Measurements from ENCODE around the gene GPR27. TPM values are rescaled to one million over a fixed set of nuclear protein-coding genes. Genes with fewer than 3 reads are reported as not detected.
A peak's percentile ranks its signal among the peaks of the same experiment; 100 is the strongest.

Gene GPR27
- total and polyA plus RNA-seq, 4 donors = 0.59 to 7.7 (median 3.2) TPM

- WGBS, 2 donors = 3 to 7% methylated on average over 24 to 80 of the region's 80 CpGs
- DNase-seq = peak; percentile 20 to 62 (median 36)
- peak within 1 kb of the TSS in 1 of 2 donors; percentile 76 for H3K9ac ChIP-seq (ENCODE audit: insufficient read depth in 1 of 2, low read length in 2 of 2)
- peak within 1 kb of the TSS; percentile 71 for H3K4me3 ChIP-seq
- H3K27ac ChIP-seq (ENCODE audit: low read depth in 1 of 2, low read length in 1 of 2) = peak within 1 kb of the TSS; percentile 91 to 93
- no peak for TF ChIP-seq CTCF (IDR thresholded peaks at IDR 0.05; ENCODE audit: control extremely low read depth, extremely low read depth)
- ATAC-seq (ENCODE audit: insufficient read depth, low FRiP score) = peak; percentile 54
- no peaks in the 10 kb centered on the region for H3K9me3 ChIP-seq (ENCODE audit: control insufficient read depth in 4 of 4, insufficient read depth in 3 of 4, low read length in 3 of 4)
- peaks cover 0 to 16% (median 5%) of the 10 kb centered on the region in 5 donors for H3K4me1 ChIP-seq (ENCODE audit: control insufficient read depth in 5 of 5, insufficient read depth in 5 of 5, low read length in 5 of 5)
- no peaks in the 10 kb centered on the region for H3K36me3 ChIP-seq (ENCODE audit: control insufficient read depth in 4 of 4, insufficient read depth in 4 of 4, low read length in 4 of 4)
- no peaks in the 10 kb centered on the region for H3K27me3 ChIP-seq (ENCODE audit: control insufficient read depth in 3 of 3, insufficient read depth in 3 of 3, low read length in 2 of 3)
Measured at GRCh38 chr3:71725271-71725991, 28.2 kb upstream of the GPR27 start, which contains the start of gene EIF4E3. Gene EIF4E3 (minus strand): TSS chr3:71725402. CDS start chr3:71725367, 35 bp downstream.

- Histone ChIP-seq H3K4me3 (no peak overlapping the region), H3K4me1 (ENCODE audit: control insufficient read depth in 5 of 5, insufficient read depth in 5 of 5, low read length in 5 of 5) (peaks cover 0 to 16% (median 5%) of the 10 kb centered on the region in 5 donors), H3K36me3 (ENCODE audit: control insufficient read depth in 4 of 4, insufficient read depth in 4 of 4, low read length in 4 of 4) (no peaks in the 10 kb centered on the region), H3K9me3 (ENCODE audit: control insufficient read depth in 4 of 4, insufficient read depth in 3 of 4, low read length in 3 of 4) (no peaks in the 10 kb centered on the region), H3K27me3 (ENCODE audit: control insufficient read depth in 3 of 3, insufficient read depth in 3 of 3, low read length in 2 of 3) (no peaks in the 10 kb centered on the region), H3K27ac (ENCODE audit: low read depth in 1 of 2, low read length in 1 of 2) (peak overlapping the region in 1 of 2 donors; percentile 44), H3K9ac (ENCODE audit: insufficient read depth in 1 of 2, low read length in 2 of 2) (no peak overlapping the region)
- ATAC-seq (ENCODE audit: insufficient read depth, low FRiP score) = no peak
- DNase-seq = no peak
- WGBS, 2 donors = 73% methylated on average over 8 of the region's 8 CpGs
- TF ChIP-seq CTCF (IDR thresholded peaks at IDR 0.05; ENCODE audit: control extremely low read depth, extremely low read depth) = no peak
Measured at GRCh38 chr3:71726146-71726545, 27.5 kb upstream of the GPR27 start.

GRCh38 chr3:71728632-71729342 lies 24.9 kb upstream of the GPR27 start:
- Histone ChIP-seq H3K4me1 (ENCODE audit: control insufficient read depth in 5 of 5, insufficient read depth in 5 of 5, low read length in 5 of 5) (peaks cover 0 to 13% (median 3%) of the 10 kb centered on the region in 5 donors), H3K36me3 (ENCODE audit: control insufficient read depth in 4 of 4, insufficient read depth in 4 of 4, low read length in 4 of 4) (no peaks in the 10 kb centered on the region), H3K27me3 (ENCODE audit: control insufficient read depth in 3 of 3, insufficient read depth in 3 of 3, low read length in 2 of 3) (no peaks in the 10 kb centered on the region), H3K9me3 (ENCODE audit: control insufficient read depth in 4 of 4, insufficient read depth in 3 of 4, low read length in 3 of 4) (no peaks in the 10 kb centered on the region), H3K27ac (ENCODE audit: low read depth in 1 of 2, low read length in 1 of 2) (peak overlapping the region in 1 of 2 donors; percentile 24), H3K9ac (ENCODE audit: insufficient read depth in 1 of 2, low read length in 2 of 2) (no peak overlapping the region), H3K4me3 (no peak overlapping the region)
- ATAC-seq (ENCODE audit: insufficient read depth, low FRiP score) (no peak), DNase-seq (peak; percentile 19 to 39 (median 22))
- WGBS, 2 donors = 71 to 76% methylated on average over 4 of the region's 4 CpGs
- no peak for TF ChIP-seq CTCF (IDR thresholded peaks at IDR 0.05; ENCODE audit: control extremely low read depth, extremely low read depth)
